ENCODE results near the gene CST2. TPM values are rescaled to one million over a fixed set of nuclear protein-coding genes. Genes with fewer than 3 reads are reported as not detected.

Gene CST2, protein sequence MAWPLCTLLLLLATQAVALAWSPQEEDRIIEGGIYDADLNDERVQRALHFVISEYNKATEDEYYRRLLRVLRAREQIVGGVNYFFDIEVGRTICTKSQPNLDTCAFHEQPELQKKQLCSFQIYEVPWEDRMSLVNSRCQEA
- total RNA-seq: not detected

DNA sequence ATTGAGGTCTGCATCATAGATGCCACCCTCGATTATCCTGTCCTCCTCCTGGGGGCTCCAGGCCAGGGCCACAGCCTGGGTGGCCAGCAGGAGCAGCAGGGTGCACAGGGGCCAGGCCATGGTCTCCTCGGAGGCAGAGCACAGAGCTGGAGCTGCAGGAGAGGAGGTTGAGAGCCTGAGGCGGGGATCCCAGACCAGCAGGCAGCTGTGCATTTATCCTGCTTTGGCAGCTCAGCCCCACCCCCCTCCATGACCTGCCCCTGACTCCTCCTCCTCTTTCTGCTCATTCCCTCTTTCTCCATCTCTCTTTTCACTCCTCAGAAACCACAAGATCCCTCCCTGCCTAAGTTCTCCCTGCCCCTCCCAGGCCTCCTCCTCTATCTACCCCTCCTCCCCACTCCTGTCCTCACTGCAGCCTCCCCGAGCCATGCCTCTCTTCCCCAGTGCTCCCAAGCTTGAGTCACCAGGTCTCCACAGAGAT lies at the start of gene CST2:
Gene CST2, minus strand, starts transcription at position 189 of the 481 bp plus-strand sequence. Its CDS starts 69 bp downstream, at position 120.

Other genes with a start within 250 kb of the CST2 start
- gene CST9, start 220.8 kb downstream of the CST2 start, total RNA-seq: not detected
- 253 TPM for gene CST3, start 188.8 kb downstream of the CST2 start, total RNA-seq
- gene CST4, start 137.7 kb downstream of the CST2 start, total RNA-seq: not detected
- gene CST1, start 75.8 kb downstream of the CST2 start, total RNA-seq: not detected
- not detected for gene CST5, start 53.0 kb upstream of the CST2 start, total RNA-seq
- not detected for gene GGTLC1, start 162.1 kb upstream of the CST2 start, total RNA-seq